Fibroblast of lung (primary cell): ENCODE results near the gene MYH9. TPM values are rescaled to one million over a fixed set of nuclear protein-coding genes. Genes with fewer than 3 reads are reported as not detected.

Source experiments
- DNase-seq, 2 donors: peaks; one replicate each; pipeline versions ENCODE4 v3.0.0 to v3.0.0-alpha.2; 2010; ENCODE audit warnings: low read depth in 2 of 2
- H2AFZ ChIP-seq: 2 replicates; pipeline ENCODE4 v1.5.1; 2012; ENCODE audit warnings: low read length, control low read depth, inconsistent platforms
- H3K27ac ChIP-seq: 2 replicates; pipeline ENCODE4 v1.5.1; 2011; ENCODE audit warnings: low read length, control low read depth; ENCODE audit not compliant: insufficient read depth
- H3K27me3 ChIP-seq: 2 replicates; pipeline ENCODE4 v1.5.1; 2011; ENCODE audit warnings: mild to moderate bottlenecking, low read length; ENCODE audit not compliant: control insufficient read depth, insufficient read depth
- H3K36me3 ChIP-seq: 2 replicates; pipeline ENCODE4 v1.5.1; 2011; ENCODE audit warnings: low read length; ENCODE audit not compliant: control insufficient read depth, insufficient read depth
- H3K4me1 ChIP-seq: 2 replicates; pipeline ENCODE4 v1.5.1; 2011; ENCODE audit warnings: low read length; ENCODE audit not compliant: control insufficient read depth, insufficient read depth; ENCODE audit errors: extremely low read depth
- H3K4me2 ChIP-seq: 2 replicates; pipeline ENCODE4 v1.5.1; 2011; ENCODE audit warnings: low read length, control low read depth; ENCODE audit not compliant: insufficient read depth; ENCODE audit errors: extremely low read depth
- H3K4me3 ChIP-seq, 4 experiments: fragments of 200-600 bp in 1 of 4; sonication (generic) in 1 of 4; replicated peaks in 1 of 4; 2 replicates each; pipeline ENCODE4 v1.5.1; 2011 to 2016; ENCODE audit warnings: low read length in 4 of 4, low read depth in 3 of 4, mild to moderate bottlenecking in 3 of 4, control low read depth in 2 of 4, inconsistent platforms in 1 of 4, mixed read lengths in 1 of 4; ENCODE audit not compliant: insufficient read depth in 1 of 4; ENCODE audit errors: control extremely low read depth in 1 of 4
- H3K79me2 ChIP-seq: 2 replicates; pipeline ENCODE4 v1.5.1; 2012; ENCODE audit warnings: mild to moderate bottlenecking, low read length, inconsistent platforms; ENCODE audit not compliant: control insufficient read depth, insufficient read depth
- H3K9ac ChIP-seq: 2 replicates; pipeline ENCODE4 v1.5.1; 2011; ENCODE audit warnings: mild to moderate bottlenecking, low read length, control low read depth; ENCODE audit not compliant: insufficient read depth
- H3K9me3 ChIP-seq: 2 replicates; pipeline ENCODE4 v1.5.1; 2012; ENCODE audit warnings: low read depth, low read length; ENCODE audit not compliant: control insufficient read depth, insufficient read depth
- H4K20me1 ChIP-seq: 2 replicates; pipeline ENCODE4 v1.5.1; 2011; ENCODE audit warnings: low read length; ENCODE audit not compliant: control insufficient read depth, insufficient read depth; ENCODE audit errors: extremely low read depth
- EZH2 ChIP-seq: IDR thresholded peaks from 2 replicates; pipeline ENCODE4 v1.5.1; 2012; ENCODE audit warnings: low read length, control low read depth, mild to moderate bottlenecking; ENCODE audit errors: missing control alignments
- polyA plus RNA-seq, 2 donors: library from polyadenylated mRNA; depleted of rRNA in 1 of 2; stranded (reverse) in 1 of 2; unstranded in 1 of 2; fragments of >200 nt; gene quantifications; 2 replicates each; pipeline ENCODE4 v1.2.1, GENCODE V29; 2011 to 2012; ENCODE audit warnings: missing spikeins in 1 of 2
- total RNA-seq: library from RNA; depleted of rRNA; stranded (reverse); fragments of >200 nt; gene quantifications from 2 replicates; pipeline ENCODE4 v1.2.1, GENCODE V29; 2014
- TF ChIP-seq, protein P1 (sequence below), 2 donors: IDR thresholded peaks in 1 of 2; conservative IDR thresholded peaks in 1 of 2; 1 replicate in 1 of 2; 2 replicates in 1 of 2; pipeline ENCODE4 v1.5.1; 2011 to 2012; ENCODE audit warnings: low read length in 2 of 2, control low read depth in 1 of 2, inconsistent platforms in 1 of 2, low read depth in 1 of 2, mild to moderate bottlenecking in 1 of 2

The MYH9 gene
- total and polyA plus RNA-seq, 2 donors (not counting 1 experiment from before 2014, with no cell fraction given), result 677 to 796 TPM

DNA sequence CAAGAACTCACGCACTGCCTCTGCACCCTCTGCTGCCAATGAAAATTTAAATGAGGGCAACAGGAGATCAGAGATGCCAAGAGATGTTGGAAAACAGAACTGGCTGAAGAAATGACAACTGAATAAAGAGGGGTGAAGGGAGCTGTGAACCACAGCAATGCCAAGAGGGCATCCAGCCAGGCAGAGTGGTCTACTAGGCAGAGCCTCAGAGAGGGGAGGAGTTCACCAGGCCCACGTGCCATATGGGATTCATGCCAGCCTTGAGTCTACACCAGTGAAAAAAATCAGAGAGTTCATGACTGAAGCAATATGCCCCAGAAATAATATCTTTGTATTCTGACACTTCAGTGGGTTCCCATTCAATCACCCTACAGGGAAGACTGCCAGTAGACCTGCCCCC lies 152.8 kb downstream of the MYH9 start:
- no peak overlapping the region for H3K9ac ChIP-seq
- H3K4me3 ChIP-seq, result no peak overlapping the region
- TF ChIP-seq EZH2, result no peak
- TF ChIP-seq, protein P1, sequence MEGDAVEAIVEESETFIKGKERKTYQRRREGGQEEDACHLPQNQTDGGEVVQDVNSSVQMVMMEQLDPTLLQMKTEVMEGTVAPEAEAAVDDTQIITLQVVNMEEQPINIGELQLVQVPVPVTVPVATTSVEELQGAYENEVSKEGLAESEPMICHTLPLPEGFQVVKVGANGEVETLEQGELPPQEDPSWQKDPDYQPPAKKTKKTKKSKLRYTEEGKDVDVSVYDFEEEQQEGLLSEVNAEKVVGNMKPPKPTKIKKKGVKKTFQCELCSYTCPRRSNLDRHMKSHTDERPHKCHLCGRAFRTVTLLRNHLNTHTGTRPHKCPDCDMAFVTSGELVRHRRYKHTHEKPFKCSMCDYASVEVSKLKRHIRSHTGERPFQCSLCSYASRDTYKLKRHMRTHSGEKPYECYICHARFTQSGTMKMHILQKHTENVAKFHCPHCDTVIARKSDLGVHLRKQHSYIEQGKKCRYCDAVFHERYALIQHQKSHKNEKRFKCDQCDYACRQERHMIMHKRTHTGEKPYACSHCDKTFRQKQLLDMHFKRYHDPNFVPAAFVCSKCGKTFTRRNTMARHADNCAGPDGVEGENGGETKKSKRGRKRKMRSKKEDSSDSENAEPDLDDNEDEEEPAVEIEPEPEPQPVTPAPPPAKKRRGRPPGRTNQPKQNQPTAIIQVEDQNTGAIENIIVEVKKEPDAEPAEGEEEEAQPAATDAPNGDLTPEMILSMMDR (conservative IDR thresholded peaks at IDR 0.05 in 1 of 2, IDR thresholded peaks at IDR 0.05 in 1 of 2; ENCODE audit: low read depth in 1 of 2, low read length in 2 of 2), result no peak
- no peak for DNase-seq
- H3K79me2 ChIP-seq, result peaks cover 35% of the 10 kb centered on the region
- no peak overlapping the region for H3K27ac ChIP-seq
- no peaks in the 10 kb centered on the region for H4K20me1 ChIP-seq
- peaks cover 9% of the 10 kb centered on the region for H3K4me1 ChIP-seq
- H3K9me3 ChIP-seq, result no peaks in the 10 kb centered on the region
- H2AFZ ChIP-seq, result no peak overlapping the region
- H3K36me3 ChIP-seq, result peaks cover 6% of the 10 kb centered on the region
- H3K27me3 ChIP-seq, result no peaks in the 10 kb centered on the region
- H3K4me2 ChIP-seq, result no peak overlapping the region

GRCh38 chr22:36234213-36234612 lies 153.6 kb downstream of the MYH9 start:
- H2AFZ ChIP-seq, result no peak overlapping the region
- TF ChIP-seq EZH2, result no peak
- TF ChIP-seq, protein P1 (conservative IDR thresholded peaks at IDR 0.05 in 1 of 2, IDR thresholded peaks at IDR 0.05 in 1 of 2; ENCODE audit: low read depth in 1 of 2, low read length in 2 of 2), result no peak
- H3K36me3 ChIP-seq, result peaks cover 6% of the 10 kb centered on the region
- H3K4me1 ChIP-seq, result peaks cover 6% of the 10 kb centered on the region
- no peaks in the 10 kb centered on the region for H4K20me1 ChIP-seq
- no peak overlapping the region for H3K4me3 ChIP-seq
- H3K9ac ChIP-seq, result no peak overlapping the region
- no peaks in the 10 kb centered on the region for H3K9me3 ChIP-seq
- H3K4me2 ChIP-seq, result no peak overlapping the region
- H3K79me2 ChIP-seq, result peaks cover 35% of the 10 kb centered on the region
- no peak overlapping the region for H3K27ac ChIP-seq
- H3K27me3 ChIP-seq, result no peaks in the 10 kb centered on the region
- no peak for DNase-seq

DNA sequence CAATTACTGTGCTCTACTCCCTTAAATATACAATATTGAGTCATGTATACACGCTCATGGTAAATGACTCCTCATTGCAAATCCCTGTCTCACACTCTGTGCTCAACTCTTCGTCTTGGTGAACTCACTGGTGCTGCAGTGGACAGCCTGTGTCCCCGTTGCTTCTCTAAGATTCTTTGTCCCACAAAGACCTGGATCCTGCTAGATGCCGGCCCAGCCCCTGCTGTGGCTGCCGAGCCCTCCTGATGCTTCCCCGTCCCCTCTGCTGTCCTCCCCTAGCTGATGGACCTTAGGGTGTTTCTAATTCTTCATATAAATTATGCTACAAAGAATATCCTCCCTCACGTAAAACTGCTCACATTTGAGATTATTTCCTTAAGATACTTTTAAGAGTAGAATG lies 154.0 kb downstream of the MYH9 start:
- no peak overlapping the region for H2AFZ ChIP-seq
- H3K4me1 ChIP-seq, result peaks cover 6% of the 10 kb centered on the region
- no peaks in the 10 kb centered on the region for H4K20me1 ChIP-seq
- no peak for DNase-seq
- H3K4me3 ChIP-seq, result no peak overlapping the region
- H3K27ac ChIP-seq, result no peak overlapping the region
- H3K9me3 ChIP-seq, result no peaks in the 10 kb centered on the region
- TF ChIP-seq EZH2, result no peak
- TF ChIP-seq, protein P1 (conservative IDR thresholded peaks at IDR 0.05 in 1 of 2, IDR thresholded peaks at IDR 0.05 in 1 of 2; ENCODE audit: low read depth in 1 of 2, low read length in 2 of 2), result no peak
- peaks cover 34% of the 10 kb centered on the region for H3K79me2 ChIP-seq
- H3K27me3 ChIP-seq, result no peaks in the 10 kb centered on the region
- peaks cover 6% of the 10 kb centered on the region for H3K36me3 ChIP-seq
- H3K4me2 ChIP-seq, result no peak overlapping the region
- no peak overlapping the region for H3K9ac ChIP-seq
